Activated naive CD4-positive, alpha-beta T cell treated with anti-CD3 and anti-CD28 coated beads for 36 hours (primary cell): ENCODE measurements around the gene KIF26A. TPM values are rescaled to one million over a fixed set of nuclear protein-coding genes. Genes with fewer than 3 reads are reported as not detected.

ENCODE experiments used
- CTCF ChIA-PET: fragments of 350-600 bp; sonication (Branson Sonifier 250); formaldehyde crosslinking; loops from one replicate; lab custom pipeline; 2021; ENCODE audit warnings: antibody characterized with exemption; lab: Charles Lee
- DNase-seq: peaks from one replicate; pipeline ENCODE4 v3.0.0-alpha.2; 2020
- H3K27ac Mint-ChIP-seq: one replicate; pipeline ENCODE4 v1.8.0; 2021; ENCODE audit warnings: mild to moderate bottlenecking, mixed read lengths
- H3K27me3 Mint-ChIP-seq: one replicate; pipeline ENCODE4 v1.8.0; 2021; ENCODE audit warnings: low read depth, mixed read lengths
- H3K36me3 Mint-ChIP-seq: one replicate; pipeline ENCODE4 v1.8.0; 2021; ENCODE audit warnings: low read depth, mixed read lengths
- H3K4me1 Mint-ChIP-seq: one replicate; pipeline ENCODE4 v1.8.0; 2021; ENCODE audit warnings: low read depth, mixed read lengths
- H3K4me3 Mint-ChIP-seq: one replicate; pipeline ENCODE4 v1.8.0; 2021; ENCODE audit warnings: mild to moderate bottlenecking, moderate library complexity, mixed read lengths
- H3K9me3 Mint-ChIP-seq: one replicate; pipeline ENCODE4 v1.8.0; 2021; ENCODE audit warnings: mixed read lengths
- intact Hi-C: fragments of 100-400 bp; cut with micrococcal nuclease; formaldehyde crosslinking; loops from one replicate; pipeline ENCODE4 v1.15.1; 2023
- total RNA-seq, 2 experiments: library from RNA; stranded (reverse); gene quantifications; one replicate each; pipeline ENCODE4 v1.2.3, GENCODE V29; 2021

The KIF26A gene
- total RNA-seq: under 1 TPM; 0.07 TPM

DNA sequence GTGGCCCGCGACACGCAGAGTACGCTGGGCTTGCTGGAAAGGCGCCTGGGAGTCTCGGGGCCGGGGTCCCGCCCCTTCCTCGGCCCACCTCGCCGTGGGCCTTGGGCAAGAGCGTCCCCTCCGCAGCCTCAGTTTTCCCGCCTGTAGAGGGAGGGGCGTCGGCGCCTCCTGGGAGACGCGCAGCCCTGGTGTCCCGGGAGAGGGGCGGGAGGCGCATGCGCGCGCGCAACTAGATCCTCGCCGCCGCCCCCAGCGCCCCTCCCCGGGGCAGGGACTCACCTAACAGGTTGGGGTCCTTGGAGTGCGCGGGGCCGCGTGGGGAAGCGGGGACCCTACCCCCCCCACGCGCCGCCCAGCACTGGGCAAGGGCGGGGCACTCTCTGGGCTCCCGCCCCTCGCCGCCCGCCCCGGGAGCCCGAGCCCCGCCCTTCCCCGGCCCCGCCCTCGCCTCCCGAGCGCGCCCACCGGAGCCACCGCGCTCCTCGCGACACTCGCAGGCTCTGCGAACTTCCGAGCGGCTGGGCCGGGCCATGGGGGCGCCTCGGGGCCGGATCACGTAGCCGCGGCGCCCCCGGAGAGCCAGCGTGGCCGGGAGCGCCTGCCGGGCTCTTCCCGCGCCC lies at the start of gene KIF26A:
Gene KIF26A (plus strand): TSS at position 490 of the 620 bp plus-strand sequence. CDS start 136 bp downstream, outside the sequence.
- intact Hi-C loops: loop anchor here (5.0 to 10.0 kb wide), 2 partner anchors 84 to 327 kb away; no protein-coding TSS in a partner anchor
- peak within 1 kb of the TSS; percentile 19 for H3K4me3 Mint-ChIP-seq
- peaks cover 25% of the 10 kb centered on the region for H3K27me3 Mint-ChIP-seq
- H3K4me1 Mint-ChIP-seq: peaks cover 9% of the 10 kb centered on the region
- DNase-seq: no peak
- CTCF ChIA-PET: interaction anchor here (0.6 kb wide), 1 partner anchor 61 kb away, joined by 3 read pairs; no protein-coding TSS in a partner anchor
- H3K27ac Mint-ChIP-seq: no peak within 1 kb of the TSS
- H3K9me3 Mint-ChIP-seq: no peaks in the 10 kb centered on the region
- H3K36me3 Mint-ChIP-seq: no peaks in the 10 kb centered on the region

DNA sequence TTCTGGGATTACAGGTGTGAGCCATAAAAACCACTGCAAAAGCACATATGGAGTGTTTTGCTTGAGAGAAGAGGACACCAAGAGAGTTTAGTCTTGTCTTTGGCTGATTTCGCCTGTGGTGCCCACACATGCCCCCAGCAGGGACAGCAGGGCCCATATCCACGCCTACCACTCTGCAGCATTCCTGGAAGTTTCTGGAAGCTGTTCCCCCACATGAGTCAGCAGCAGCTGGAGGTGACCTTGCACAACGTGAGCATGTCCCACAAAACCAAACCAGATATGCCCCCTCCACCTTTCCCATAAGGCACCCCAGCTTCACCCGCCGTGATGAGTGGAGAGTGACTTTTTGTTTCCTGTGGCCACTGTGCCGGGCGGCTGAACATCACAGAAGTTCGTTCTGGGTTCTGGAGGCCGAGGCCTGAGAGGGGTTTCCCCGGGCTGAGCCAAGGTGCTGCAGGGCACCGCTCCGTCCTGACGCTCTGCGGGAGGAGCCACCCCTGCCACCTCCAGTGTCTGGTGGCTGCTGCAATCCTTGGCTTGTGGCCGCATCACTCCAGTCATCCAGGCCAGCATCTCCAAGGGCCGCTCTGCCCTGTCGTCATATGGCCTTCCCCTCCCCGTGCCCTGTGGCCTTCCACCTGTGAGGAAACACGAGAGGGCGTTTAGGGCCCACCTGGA lies 48.2 kb upstream of the KIF26A start:
- CTCF ChIA-PET: no interaction called here
- no peak overlapping the region for H3K27ac Mint-ChIP-seq
- H3K4me1 Mint-ChIP-seq: peaks cover 6% of the 10 kb centered on the region

DNA sequence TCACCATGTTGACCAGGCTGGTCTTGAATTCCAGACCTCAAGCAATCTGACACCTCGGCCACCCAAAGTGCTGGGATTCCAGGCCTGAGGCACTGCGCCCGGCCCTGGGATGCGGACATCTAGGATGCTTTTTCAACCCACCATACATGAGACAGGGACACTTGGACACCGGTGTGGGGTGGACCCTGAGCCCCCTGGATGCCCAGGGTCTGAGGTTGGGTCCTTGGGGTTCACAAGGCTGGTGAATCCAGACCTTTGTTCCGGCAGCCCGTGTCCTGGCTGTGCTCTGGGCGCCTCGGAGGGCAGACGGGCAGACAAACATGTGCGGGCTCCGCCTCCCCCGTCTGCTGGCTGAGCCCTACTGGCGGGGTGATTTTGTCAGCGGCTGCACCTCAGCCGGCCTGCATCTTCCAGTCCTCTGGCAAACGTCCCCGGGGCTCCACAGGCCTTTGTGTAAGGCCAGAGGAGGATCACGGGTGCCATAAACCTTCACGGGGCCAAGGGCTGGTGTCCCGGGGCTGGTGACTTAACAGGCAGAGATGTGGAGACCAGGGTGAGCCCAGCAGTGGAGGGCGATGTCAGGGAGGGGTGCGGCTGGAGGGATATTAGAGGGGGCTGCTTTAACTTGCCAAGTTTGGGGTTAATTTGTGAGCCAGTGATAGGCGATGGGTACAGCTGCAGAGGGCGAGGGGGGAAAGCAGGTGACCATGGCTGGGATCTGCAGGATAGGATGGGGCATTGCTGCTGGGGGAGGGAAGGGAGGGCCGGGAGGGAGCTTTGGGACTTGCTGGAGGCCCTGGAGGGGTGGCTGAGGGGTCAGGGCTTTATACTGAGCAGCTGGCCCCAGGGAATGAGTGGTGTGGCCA lies 47.1 kb upstream of the KIF26A start:
- Mint-ChIP-seq H3K4me3 (no peak overlapping the region), H3K9me3 (no peaks in the 10 kb centered on the region), H3K36me3 (no peaks in the 10 kb centered on the region), H3K27me3 (peaks cover 10% of the 10 kb centered on the region), H3K4me1 (peaks cover 6% of the 10 kb centered on the region), H3K27ac (no peak overlapping the region)
- no peak for DNase-seq
- CTCF ChIA-PET: interaction anchor here (1.4 kb wide), 1 partner anchor 473 kb away, joined by 3 read pairs; no protein-coding TSS in a partner anchor
- intact Hi-C loops: no loop called here

More for the DNA sequence above, 48.2 kb upstream of the KIF26A start:
- Mint-ChIP-seq H3K36me3 (no peaks in the 10 kb centered on the region), H3K4me3 (no peak overlapping the region), H3K9me3 (no peaks in the 10 kb centered on the region), H3K27me3 (peaks cover 10% of the 10 kb centered on the region)
- DNase-seq: no peak
- intact Hi-C loops: no loop called here

DNA sequence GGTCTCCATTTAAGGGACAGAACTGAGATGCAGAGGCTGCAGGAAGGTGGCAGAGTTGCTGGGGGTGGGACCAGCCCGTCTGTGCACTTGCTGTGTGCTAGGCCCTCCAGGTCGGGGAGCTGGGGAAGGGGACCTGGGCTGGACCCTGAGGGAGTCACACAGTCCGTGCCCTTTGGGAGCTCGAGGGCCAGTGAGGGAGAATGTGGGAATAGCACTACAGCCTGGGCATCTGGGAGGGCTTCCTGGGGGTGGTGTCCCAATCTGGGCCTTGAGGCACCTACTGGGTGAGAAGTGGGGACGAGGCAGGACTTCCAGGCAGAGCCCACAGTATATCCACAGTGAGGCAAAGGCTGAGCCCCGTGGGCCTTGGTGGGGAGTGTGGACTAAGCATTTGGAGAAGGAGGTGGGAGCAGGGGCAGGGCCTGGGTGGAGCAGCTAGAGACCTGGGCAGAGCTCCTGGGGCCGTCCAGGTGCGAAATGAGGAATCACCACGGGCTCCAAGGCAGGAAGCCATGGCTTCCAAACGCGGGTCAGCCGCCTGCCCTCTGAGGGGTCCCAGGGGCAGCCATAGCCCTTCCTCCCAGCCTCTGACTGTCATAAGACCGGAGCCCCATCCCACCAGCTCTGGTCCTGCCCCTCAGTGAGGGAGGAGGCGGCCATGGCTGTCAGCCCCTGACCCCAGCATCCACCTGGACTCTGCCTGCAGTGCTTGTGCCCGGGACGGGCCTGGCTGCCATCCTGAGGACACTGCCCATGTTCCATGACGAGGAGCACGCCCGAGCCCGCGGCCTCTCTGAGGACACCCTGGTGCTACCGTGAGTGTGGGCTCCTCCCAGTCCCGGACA lies 46.2 kb upstream of the KIF26A start:
- intact Hi-C loops: no loop called here
- no peak for DNase-seq

DNA sequence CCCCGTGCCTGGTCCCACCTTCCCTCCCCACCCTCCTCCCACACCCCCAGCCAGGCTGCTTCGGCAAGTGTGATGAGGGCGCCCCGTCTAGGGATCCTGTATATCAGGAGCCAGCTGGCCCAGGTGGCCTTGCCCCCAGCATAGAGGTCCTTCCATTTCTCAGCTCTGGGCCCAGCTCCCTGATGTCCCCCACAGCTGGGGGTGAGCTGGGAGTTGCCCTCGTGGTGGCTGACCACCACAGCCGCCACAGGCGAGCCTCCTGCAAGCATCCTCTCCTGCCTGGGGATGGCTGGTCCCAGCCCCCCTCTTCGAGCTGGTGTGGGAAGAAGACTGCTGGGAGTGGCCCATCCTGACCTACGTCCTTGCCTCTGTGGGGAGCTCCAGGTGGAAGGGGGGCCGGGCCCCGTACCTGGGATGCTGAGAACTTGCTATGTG lies 45.4 kb upstream of the KIF26A start:
- Mint-ChIP-seq H3K27ac (no peak overlapping the region), H3K27me3 (peaks cover 3% of the 10 kb centered on the region), H3K9me3 (no peaks in the 10 kb centered on the region), H3K4me3 (no peak overlapping the region), H3K36me3 (no peaks in the 10 kb centered on the region), H3K4me1 (peaks cover 4% of the 10 kb centered on the region)
- no peak for DNase-seq
- CTCF ChIA-PET: interaction anchor here (1.4 to 3.2 kb wide), 3 partner anchors 15 to 65 kb away, joined by 3 to 32 read pairs (median 8); no protein-coding TSS in a partner anchor
- intact Hi-C loops: no loop called here

More for the DNA sequence above, 46.2 kb upstream of the KIF26A start:
- Mint-ChIP-seq H3K4me3 (no peak overlapping the region), H3K9me3 (no peaks in the 10 kb centered on the region), H3K27me3 (peaks cover 5% of the 10 kb centered on the region), H3K4me1 (peaks cover 4% of the 10 kb centered on the region), H3K27ac (no peak overlapping the region), H3K36me3 (no peaks in the 10 kb centered on the region)
- CTCF ChIA-PET: interaction anchor here (1.4 to 3.2 kb wide), 3 partner anchors 15 to 472 kb away, joined by 3 to 32 read pairs (median 3); no protein-coding TSS in a partner anchor

DNA sequence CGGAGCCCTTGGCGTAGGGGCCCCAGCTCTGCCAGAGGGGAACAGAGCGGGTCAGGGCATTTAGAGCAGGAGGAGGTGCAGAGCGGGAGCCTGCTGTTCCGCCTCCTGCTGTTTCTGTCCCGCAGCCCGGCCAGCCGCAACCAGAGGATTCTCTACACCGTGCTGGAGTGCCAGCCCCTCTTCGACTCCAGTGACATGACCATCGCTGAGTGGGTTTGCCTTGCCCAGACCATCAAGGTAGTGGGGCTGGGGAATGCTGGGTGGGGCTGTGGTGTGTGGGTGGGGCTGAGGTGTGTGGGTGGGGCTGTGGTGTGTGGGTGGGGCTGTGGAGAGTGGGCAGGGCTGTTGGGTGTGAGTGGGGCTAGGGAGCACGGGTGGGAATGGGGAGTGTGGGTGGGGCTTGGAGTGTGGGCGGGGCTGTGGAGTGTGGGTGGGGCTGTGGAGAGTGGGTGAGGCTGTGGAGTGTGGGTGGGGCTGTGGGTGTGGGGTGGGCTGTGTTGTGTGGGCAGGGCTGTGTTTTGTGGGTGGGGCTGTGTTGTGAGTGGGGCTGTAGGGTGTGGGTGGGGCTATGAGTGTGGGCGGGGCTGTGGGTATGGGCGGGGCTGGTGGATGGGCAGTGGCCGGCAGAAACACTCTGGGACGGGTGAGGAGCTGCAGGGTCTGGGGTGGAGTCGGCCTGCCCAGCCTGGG lies 44.9 kb upstream of the KIF26A start:
- Mint-ChIP-seq H3K27ac (no peak overlapping the region), H3K9me3 (no peaks in the 10 kb centered on the region), H3K27me3 (peaks cover 3% of the 10 kb centered on the region), H3K4me1 (peaks cover 4% of the 10 kb centered on the region), H3K36me3 (no peaks in the 10 kb centered on the region), H3K4me3 (no peak overlapping the region)
- intact Hi-C loops: loop anchor here (1.0 kb wide), 3 partner anchors 15 to 547 kb away; no protein-coding TSS in a partner anchor
- CTCF ChIA-PET: interaction anchor here (1.4 to 3.2 kb wide), 3 partner anchors 16 to 64 kb away, joined by 3 to 32 read pairs (median 8); no protein-coding TSS in a partner anchor
- DNase-seq: no peak

DNA sequence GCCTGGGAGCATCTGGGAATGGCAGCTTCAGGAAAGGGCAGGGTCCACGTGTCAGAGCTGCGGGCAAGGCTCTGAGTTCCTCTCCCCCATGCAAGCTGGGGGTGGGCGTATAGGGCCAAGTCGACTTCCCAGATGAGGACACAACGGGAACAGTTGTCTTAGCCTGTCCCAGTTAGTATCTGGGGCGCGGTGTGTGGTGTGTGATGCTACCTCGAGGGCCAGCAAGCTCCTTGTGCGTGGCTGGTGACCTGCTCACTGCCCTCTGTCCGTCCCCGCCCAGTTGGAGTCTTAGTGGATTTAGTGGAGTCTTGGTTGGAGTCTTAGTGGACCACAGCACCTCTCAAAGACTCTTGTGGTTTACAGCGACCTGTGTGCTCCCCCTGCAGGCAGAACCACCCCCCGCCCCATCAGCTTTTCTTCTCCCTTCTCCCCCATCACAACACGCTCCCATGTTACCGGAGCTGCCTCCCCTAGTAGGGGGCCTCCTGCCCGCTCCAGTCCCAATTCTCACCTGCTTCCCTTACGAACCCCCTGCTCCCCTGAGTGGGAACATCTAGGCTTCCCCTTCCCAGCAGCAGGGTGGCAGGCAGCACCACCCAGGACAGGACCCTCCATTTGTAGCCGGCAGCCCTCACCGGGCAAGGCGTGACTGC lies 44.2 kb upstream of the KIF26A start:
- CTCF ChIA-PET: interaction anchor here (0.8 to 3.2 kb wide), 3 partner anchors 17 to 470 kb away, joined by 3 to 32 read pairs (median 8); no protein-coding TSS in a partner anchor
- intact Hi-C loops: loop anchor here (1.0 kb wide), 3 partner anchors 16 to 546 kb away; no protein-coding TSS in a partner anchor
- peaks cover 4% of the 10 kb centered on the region for H3K4me1 Mint-ChIP-seq
- H3K4me3 Mint-ChIP-seq: no peak overlapping the region
- no peak for DNase-seq
- H3K27me3 Mint-ChIP-seq: peaks cover 3% of the 10 kb centered on the region
- H3K9me3 Mint-ChIP-seq: no peaks in the 10 kb centered on the region
- H3K36me3 Mint-ChIP-seq: no peaks in the 10 kb centered on the region
- no peak overlapping the region for H3K27ac Mint-ChIP-seq

DNA sequence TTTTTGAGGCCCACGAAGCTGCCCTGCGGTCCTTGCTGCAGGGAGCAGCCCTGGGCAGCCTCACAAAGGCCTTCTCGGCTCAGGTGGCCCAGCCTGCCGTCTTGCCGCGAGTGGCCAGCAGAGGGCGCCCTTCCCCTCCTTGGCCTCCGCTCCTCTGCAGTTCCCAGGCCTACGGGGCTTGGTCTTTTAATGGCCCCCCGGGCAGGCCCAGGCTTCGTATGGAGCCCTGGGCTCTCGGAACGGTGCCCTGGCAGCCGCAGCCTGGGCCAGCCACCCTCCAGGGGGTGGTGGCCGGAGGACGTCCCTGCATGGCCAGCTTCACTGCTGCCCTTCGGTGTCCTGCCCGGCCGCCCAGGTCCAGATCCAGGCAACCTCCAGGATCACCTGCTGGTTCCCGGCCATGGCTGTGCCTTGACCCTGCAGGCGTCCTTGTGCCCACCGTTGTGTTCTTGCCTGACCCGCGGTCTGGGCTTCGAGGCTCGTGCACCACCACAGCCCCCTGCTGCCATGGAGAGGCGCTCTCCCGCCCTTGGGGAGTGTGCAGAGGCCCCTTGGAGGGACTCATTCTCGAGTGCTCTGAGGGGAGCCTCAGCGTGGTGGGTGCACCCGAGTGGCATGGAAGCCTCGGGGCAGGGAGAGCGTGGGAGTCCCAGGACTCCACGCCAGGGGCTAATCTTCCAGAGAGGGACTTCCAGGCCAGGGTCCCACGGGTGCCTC lies 43.5 kb upstream of the KIF26A start:
- Mint-ChIP-seq H3K36me3 (no peaks in the 10 kb centered on the region), H3K27me3 (peaks cover 3% of the 10 kb centered on the region), H3K4me1 (peaks cover 4% of the 10 kb centered on the region), H3K4me3 (no peak overlapping the region), H3K9me3 (no peaks in the 10 kb centered on the region), H3K27ac (no peak overlapping the region)
- intact Hi-C loops: loop anchor here (1.0 kb wide), 3 partner anchors 17 to 545 kb away; no protein-coding TSS in a partner anchor
- CTCF ChIA-PET: interaction anchor here (0.8 to 3.2 kb wide), 4 partner anchors 17 to 469 kb away, joined by 3 to 32 read pairs (median 8); no protein-coding TSS in a partner anchor
- DNase-seq: peak; percentile 83

DNA sequence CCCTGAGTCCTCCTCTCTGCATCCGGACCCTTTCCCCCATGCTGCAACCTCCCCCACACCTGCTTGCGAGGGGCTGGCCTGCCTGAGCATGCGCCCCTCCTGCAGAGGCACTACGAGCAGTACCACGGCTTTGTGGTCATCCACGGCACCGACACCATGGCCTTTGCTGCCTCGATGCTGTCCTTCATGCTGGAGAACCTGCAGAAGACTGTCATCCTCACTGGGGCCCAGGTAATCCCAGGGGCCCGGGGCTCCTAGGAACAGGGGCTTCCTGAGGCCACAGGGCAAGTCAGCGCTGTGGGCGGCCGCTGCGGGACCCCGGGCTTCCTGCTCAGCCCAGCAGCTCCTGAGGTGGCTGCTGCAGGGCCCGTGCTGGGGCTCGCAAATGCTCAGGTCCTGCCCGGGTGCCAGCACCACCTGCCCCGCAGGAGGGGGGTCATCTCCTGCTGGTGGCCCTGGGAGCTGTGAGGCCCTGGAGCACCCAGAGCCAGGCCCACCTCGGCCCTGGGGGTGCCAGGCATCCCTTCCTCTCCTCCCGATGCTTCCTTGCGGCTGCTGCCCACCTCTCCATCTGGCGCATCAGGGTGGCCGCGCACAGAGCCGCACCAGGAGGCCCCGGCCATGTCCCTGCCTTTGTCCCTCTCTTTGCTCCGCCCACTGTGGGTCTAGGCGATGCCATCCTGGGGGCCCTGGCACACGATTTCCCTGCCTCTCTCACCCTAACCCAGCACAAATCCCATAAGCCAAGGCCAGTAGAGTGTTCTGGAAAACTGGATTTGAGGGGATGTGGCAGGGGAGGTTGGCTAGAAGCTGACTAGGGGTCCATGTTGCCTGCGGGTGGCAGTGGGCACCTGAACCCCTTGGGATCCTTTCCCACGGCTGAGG lies 42.7 kb upstream of the KIF26A start:
- H3K27me3 Mint-ChIP-seq: peaks cover 3% of the 10 kb centered on the region
- H3K4me3 Mint-ChIP-seq: no peak overlapping the region
- no peak overlapping the region for H3K27ac Mint-ChIP-seq
- peaks cover 4% of the 10 kb centered on the region for H3K4me1 Mint-ChIP-seq
- intact Hi-C loops: no loop called here
- no peak for DNase-seq
- CTCF ChIA-PET: interaction anchor here (1.1 to 2.3 kb wide), 3 partner anchors 18 to 468 kb away, joined by 5 to 8 read pairs (median 8); no protein-coding TSS in a partner anchor
- H3K36me3 Mint-ChIP-seq: no peaks in the 10 kb centered on the region
- H3K9me3 Mint-ChIP-seq: no peaks in the 10 kb centered on the region
